ENCODE data around the gene AKNA. TPM values are rescaled to one million over a fixed set of nuclear protein-coding genes. Genes with fewer than 3 reads are reported as not detected.

Gene AKNA
- total RNA-seq, 1 donor from 2014 or later, result 68.1 TPM

GRCh38 chr9:114284316-114285060 is 103.3 kb downstream of the AKNA start:
- no peak for DNase-seq (ENCODE audit: low spot score)

Other genes starting within 250 kb of the AKNA start
- 59.2 TPM for gene COL27A1, start 232.4 kb downstream of the AKNA start, total RNA-seq
- gene ORM1, start 64.9 kb downstream of the AKNA start, total RNA-seq, result 3.3 TPM
- gene ORM2, start 58.1 kb downstream of the AKNA start, total RNA-seq, result not detected
- gene WHRN, start 117.5 kb upstream of the AKNA start, total RNA-seq, result 11.8 TPM
- gene ATP6V1G1, start 199.8 kb upstream of the AKNA start, total RNA-seq, result 136 TPM
- 18.9 TPM for gene TMEM268, start 223.3 kb upstream of the AKNA start, total RNA-seq